ENCODE data around the gene CETP.

GRCh38 chr16:56983211-56983751 lies 21.5 kb downstream of the CETP start:
- TF ChIP-seq CTCF (IDR thresholded peaks at IDR 0.05 in 4 of 5, conservative IDR thresholded peaks at IDR 0.05 in 1 of 5) (no peak), POLR2A (IDR thresholded peaks at IDR 0.05) (no peak)
